ENCODE results near the gene RERE.
"Not testable (repeated sequence)": the region's sequence is repeated elsewhere in the genome, so short reads cannot be mapped to it uniquely, and the experiment has no call there.

The RERE gene

GRCh38 chr1:8631163-8631562 lies 186.3 kb downstream of the RERE start:
- no peak for DNase-seq

- DNase-seq: no peak
Observed at GRCh38 chr1:8629241-8630091, 188.0 kb downstream of the RERE start.

DNA sequence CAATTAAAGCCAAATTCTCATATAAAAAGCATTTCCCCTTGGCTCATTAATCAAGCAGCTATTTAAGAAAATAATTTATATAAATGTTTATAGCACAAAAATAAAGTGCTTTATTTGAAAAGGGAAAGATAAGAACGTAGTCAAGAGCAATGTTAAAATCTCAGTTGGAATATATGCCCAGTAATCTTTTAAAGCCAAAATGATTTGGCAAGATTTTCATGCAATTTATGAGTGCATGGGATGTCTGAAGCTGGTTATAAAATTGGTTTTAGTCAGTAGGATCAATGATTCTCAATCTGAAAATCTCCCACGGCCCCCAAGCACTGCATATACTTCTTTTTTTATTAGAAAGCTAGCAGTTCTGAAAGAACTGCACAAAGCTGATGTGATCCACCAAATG lies 188.8 kb downstream of the RERE start:
- DNase-seq: no peak

- no peak for DNase-seq
Observed at GRCh38 chr1:8627728-8628127, 189.7 kb downstream of the RERE start.

- DNase-seq: no peak
Observed at GRCh38 chr1:8625981-8626898, 191.2 kb downstream of the RERE start.

- DNase-seq: no peak
Observed at GRCh38 chr1:8625491-8625890, 191.9 kb downstream of the RERE start.

DNA sequence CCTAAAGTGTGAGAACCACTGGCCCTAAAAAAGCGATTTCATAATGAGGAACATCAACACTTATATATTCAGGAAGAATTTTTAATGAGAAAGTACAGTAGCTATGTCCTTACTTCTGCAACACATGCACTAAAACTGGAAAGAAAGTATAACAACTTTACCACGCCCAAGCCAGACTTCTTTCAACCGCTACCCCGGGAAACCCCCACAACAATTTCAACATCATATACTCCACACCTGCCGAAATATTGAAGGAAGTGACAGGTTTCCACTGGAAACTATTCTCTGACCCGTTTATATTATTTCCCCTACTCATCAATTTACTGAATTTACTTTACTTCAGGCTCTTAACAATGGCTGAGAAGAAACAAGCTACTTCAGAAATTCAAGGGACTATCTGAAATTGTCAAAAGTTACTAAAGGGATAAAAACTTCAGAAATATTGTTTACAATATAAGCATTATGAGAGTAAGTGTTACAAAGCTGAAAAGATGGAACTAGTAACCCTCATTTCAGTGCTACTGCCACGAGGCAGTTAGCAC lies 193.7 kb downstream of the RERE start:
- DNase-seq: not testable (repeated sequence)

- DNase-seq: not testable (repeated sequence)
Observed at GRCh38 chr1:8621785-8622348, 195.6 kb downstream of the RERE start.

GRCh38 chr1:8621034-8621582 lies 196.3 kb downstream of the RERE start:
- DNase-seq: not testable (repeated sequence)

DNA sequence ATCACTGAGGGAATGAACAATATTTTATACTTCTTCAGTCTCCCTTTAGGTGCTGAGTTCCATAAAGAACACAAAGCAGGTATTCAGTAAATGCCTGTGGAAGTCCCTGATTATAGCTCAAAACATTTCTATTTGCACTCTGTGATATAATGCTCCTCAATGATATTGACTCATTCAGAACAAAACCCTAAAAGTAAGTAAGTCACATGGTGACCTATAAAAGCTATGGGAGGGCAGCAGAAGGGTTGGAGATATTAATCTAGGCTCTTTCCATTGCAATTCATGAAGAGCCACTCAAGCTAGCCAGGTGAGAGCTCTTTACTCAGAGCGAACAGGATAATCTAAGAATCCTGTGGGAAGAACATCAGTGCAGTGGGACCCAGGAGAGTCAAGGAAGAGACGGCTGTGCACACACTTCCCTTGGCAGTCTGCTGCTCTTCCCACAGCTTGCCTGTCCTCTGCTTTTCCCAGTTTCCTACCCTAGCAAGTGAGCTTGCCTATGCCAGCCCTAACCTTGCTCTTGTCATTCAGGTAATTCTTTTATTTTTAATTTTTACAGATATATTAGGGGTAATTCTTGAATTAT lies 197.4 kb downstream of the RERE start:
- not testable (repeated sequence) for DNase-seq

- DNase-seq: not testable (repeated sequence)
Observed at GRCh38 chr1:8619419-8619818, 198.0 kb downstream of the RERE start.

DNA sequence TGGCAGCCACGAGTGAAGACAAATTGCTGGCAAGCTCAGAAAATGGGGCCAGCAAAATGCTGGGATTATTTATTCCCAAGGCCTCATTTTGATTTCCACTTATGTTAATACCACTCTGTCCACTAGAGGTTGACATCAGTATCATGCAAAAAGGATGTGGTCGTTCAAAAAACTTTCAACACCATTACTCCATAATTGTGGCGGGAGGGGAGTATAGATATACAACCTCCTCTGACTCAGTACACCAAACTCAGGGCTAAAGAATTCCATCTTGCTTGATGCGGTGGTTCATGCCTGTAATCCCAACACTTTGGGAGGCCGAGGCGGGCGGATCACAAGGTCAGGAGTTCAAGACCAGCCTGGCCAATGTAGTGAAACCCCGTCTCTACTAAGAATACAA lies 200.6 kb downstream of the RERE start:
- not testable (repeated sequence) for DNase-seq

- not testable (repeated sequence) for DNase-seq
Observed at GRCh38 chr1:8611634-8612515, 205.6 kb downstream of the RERE start.

- DNase-seq: no peak
Observed at GRCh38 chr1:8607906-8608305, 209.5 kb downstream of the RERE start.

DNA sequence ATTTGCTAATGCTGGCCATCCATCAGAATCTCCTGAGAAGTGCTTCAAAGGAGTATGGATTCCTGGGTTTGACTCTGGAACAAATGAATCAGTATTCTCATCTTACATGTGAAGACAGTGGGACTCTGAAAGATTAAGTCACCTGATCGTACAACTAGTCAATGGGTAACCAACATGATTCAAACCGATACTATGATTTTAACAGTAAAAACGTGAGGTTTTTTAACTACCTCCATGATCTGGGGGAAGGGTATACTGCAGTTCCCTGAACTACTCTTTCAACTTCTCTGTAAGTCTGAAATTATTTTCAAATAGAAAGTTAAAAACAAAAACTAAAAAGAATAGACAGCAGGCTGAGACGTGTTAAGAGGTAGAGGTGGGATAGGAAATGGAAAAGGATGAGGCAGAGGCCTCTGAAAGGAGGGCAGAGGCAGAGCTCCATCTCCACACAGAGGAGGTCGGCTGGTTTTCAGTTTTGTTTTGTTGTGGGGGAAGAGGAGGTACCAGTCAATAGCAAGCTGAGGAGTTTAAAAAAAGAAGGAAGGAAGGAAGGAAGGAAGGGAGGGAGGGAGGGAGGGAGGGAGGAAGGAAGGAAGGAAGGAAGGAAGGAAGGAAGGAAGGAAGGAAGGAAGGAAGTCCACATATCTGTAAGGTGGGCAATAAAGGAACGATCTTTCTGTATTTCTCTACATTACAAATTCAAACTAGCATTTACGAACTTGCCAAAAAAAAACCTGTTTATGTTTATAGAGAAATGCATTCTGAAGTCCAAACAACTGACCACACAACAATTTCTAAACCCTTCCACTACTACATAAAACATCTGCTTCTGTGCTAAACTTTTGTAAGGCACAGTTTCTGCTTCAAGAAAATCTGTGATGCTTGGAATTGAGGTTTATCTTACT lies 213.1 kb downstream of the RERE start:
- DNase-seq: no peak

- no peak for DNase-seq
Observed at GRCh38 chr1:8603220-8603616, 214.2 kb downstream of the RERE start.

DNA sequence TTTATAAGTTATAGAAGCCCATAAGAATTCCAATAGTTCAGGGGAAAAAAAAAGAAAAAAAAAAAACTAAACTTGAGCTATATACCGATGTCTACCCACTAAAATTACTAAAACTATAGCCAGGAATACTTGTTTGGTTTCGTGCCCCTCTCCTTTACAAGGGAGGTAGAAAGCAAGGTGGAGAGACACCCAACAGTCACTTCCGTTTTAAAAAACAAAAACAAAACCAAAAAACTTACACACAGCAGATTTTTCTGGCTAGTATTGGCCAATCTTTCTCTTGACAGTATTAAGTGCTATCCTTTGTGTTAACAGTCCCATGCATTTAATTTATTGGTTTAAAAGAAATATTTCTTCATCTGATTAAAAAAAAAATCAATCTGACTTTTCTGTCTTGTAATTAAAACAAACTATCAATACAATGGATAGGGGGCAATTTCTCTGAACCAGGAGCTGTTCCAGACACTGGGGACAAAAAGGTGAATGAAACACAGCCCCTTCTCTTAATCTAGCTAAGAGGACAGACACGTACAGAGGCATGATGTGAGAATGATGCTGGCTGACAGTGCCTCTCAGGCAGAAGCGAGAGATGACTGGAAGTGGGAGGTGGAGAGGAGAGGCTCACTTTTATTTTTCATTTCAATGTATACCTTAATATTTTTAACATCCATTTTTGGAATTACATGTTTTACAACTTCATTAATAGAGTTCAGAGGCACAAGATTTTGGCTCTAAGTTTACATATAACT lies 214.8 kb downstream of the RERE start:
- no peak for DNase-seq

DNA sequence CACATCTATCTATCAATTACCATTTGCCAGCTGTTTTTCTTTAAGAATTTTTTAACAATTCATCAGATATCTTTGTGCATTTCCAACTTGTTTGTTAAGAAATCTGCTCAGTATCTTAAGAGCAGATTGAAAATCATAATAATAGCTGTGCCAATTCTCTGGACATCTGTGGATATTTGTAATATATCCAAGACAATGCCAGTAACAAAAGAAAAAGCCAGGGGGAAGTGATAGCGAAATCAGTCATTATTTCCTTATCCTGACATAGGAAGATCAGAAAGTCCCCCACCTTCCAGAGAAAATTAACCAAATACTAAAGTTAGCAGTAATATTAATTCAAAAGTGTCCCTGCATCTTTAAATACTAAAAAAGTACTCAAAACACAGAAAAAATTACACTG lies 217.1 kb downstream of the RERE start:
- no peak for DNase-seq

DNA sequence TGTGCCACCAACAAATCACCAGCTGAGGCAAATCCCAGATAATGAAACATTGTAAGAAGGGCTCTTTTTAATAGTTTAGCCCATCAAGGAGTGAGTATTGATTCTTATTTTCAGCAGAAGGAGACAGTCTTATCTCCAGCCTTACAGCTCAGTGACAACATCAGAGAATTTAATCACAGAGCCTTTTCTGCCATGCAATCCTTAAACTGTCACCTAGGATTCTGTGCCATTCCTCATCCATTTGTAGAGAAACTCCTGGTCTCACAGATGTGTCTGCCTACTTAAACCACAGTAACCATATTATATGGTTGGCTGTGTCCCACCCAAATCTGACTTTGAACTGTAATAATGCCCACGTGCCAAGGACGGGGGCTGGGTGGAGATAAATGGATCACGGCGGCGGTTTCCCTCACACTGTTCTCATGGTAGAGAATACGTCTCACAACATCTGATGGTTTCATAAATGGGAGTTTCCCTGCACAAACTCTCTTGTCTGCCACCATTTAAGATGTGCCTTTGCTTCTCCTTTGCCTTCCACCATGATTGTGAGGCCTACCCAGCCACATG lies 217.7 kb downstream of the RERE start:
- DNase-seq: no peak

Data from effector CD8-positive, alpha-beta T cell (primary cell).